ENCODE measurements around the gene DLGAP1.

Gene DLGAP1

DNA sequence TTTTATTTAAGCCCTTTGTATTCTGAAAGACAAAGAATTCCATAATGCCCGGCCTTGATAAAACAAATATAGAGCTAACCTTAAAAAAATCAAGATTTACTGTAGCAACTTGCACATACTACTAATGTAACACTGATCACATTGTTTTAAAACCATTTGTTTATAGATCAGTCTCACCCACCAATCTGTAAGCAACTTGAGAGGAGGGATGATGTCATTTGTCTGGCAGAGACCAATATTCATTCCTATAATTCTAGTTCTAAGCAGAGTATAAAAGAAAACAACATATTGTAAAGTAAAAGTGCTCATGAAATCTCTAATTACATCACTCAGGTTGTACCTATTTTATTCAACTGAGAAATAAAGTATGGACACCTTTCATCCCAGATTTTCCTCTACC, 624.5 kb downstream of the DLGAP1 start:
- TF ChIP-seq, protein P1, sequence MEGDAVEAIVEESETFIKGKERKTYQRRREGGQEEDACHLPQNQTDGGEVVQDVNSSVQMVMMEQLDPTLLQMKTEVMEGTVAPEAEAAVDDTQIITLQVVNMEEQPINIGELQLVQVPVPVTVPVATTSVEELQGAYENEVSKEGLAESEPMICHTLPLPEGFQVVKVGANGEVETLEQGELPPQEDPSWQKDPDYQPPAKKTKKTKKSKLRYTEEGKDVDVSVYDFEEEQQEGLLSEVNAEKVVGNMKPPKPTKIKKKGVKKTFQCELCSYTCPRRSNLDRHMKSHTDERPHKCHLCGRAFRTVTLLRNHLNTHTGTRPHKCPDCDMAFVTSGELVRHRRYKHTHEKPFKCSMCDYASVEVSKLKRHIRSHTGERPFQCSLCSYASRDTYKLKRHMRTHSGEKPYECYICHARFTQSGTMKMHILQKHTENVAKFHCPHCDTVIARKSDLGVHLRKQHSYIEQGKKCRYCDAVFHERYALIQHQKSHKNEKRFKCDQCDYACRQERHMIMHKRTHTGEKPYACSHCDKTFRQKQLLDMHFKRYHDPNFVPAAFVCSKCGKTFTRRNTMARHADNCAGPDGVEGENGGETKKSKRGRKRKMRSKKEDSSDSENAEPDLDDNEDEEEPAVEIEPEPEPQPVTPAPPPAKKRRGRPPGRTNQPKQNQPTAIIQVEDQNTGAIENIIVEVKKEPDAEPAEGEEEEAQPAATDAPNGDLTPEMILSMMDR (IDR thresholded peaks at IDR 0.05), result no peak
- TF ChIP-seq ZFX (IDR thresholded peaks at IDR 0.05; ENCODE audit: borderline replicate concordance), result no peak
- H3K27ac ChIP-seq, result no peak overlapping the region

DNA sequence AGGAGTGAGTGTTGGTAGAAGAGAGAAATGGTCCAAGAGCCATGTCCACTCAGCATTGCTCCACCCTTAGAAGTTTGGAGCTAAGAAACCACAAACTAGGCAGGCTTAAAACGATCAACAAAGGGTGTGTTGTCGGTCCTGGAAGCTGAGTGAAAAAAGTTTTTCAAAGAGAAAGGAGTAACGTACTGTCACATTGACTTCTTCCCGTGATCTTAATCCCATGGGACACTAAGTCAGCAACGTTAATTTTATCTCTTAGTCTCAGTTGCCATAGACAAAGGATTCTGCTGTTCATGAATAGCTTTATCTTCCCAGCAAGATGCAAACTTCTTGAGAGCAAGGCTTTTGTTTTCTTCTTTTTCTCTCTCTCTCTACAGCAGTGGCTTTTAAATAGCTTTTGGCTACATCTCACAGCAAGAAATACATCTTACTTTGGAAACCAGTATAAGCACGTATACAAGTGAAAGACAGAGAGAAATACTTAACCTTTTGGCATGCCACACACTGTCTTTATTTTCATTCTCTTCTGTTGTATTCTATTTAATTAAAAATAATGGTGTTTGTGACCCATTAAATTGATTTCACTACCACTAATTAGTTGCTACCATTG, 627.8 kb downstream of the DLGAP1 start:
- no peak overlapping the region for H3K27ac ChIP-seq
- no peak for TF ChIP-seq ZFX (IDR thresholded peaks at IDR 0.05; ENCODE audit: borderline replicate concordance)
- TF ChIP-seq, protein P1 (IDR thresholded peaks at IDR 0.05), result no peak

DNA sequence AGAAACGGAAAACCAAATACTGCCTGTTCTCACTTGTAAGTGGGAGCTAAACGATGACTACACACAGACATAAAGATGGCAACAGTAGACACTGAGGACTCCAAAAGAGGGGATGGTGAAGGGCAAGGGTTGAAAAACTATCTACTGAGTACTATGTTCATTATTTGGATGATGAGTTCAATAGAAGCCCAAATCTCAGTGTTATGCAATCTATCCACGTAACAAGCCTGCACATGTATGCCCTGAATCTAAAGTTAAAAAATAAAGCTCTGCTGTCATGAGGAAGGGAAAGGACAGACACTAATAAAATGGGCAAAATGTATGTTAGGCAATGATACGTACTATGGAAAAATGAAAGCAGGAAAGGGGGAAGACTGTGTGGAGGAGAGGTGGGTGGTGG, 629.1 kb downstream of the DLGAP1 start:
- H3K27ac ChIP-seq, result no peak overlapping the region
- TF ChIP-seq, protein P1 (IDR thresholded peaks at IDR 0.05), result no peak
- no peak for TF ChIP-seq ZFX (IDR thresholded peaks at IDR 0.05; ENCODE audit: borderline replicate concordance)

DNA sequence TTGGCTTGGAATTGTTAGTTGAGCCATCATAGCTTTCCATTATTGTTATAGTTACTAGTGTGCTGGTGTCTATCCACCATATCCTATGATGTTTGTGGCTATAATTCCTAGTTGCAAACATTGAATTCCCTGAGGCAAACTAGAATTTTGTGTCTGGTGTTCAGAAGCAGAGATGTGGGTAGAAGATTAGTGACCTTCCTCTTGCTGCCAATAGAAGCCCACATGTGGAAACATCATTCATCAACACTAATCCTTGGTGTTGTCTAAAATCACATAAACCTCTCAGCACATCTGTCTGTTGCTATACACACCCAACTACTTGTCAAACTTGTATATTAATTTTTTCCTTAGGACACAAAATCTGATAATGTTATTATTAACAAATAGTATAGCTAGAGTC, 631.0 kb downstream of the DLGAP1 start:
- no peak overlapping the region for H3K27ac ChIP-seq
- no peak for TF ChIP-seq ZFX (IDR thresholded peaks at IDR 0.05; ENCODE audit: borderline replicate concordance)
- TF ChIP-seq, protein P1 (IDR thresholded peaks at IDR 0.05), result no peak

DNA sequence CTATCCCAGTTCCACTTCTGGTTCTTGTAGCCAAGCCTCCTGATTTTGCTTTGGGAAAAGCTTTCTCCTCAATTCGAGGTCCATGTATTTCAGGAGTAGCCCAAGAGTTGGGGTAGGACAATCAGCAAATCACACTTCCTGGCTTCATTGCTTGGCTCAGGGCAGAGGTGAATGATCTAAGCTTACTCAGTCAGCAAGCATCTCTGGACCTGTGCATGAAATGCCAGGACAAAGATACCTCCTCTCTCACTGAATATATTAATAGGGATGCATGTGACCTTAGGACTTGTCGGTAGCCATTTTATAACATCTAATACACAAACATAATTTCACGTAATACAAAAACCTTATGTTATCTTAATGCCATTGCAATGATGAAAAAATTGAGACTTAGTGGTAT, 632.0 kb downstream of the DLGAP1 start:
- H3K27ac ChIP-seq, result no peak overlapping the region
- TF ChIP-seq ZFX (IDR thresholded peaks at IDR 0.05; ENCODE audit: borderline replicate concordance), result no peak
- TF ChIP-seq, protein P1 (IDR thresholded peaks at IDR 0.05), result no peak

DNA sequence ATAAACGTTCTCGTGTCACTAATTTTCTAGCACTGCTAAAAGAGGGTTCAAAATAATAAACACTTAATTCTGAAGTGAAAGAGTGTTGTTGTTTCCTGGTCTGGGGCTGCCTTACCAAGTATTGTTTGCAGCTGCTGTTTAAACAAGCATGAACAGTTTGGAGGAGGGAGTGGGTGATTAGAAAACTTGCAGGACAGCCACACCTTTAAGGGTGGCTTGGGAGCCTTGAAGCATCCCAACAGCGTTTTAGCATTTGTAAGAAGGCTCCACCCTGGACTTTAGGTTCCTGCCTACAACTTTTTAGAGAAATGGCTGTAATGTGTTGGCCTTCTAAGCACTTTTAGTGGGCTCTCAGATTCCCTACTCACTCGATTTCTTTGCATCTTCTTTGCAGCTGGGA, 633.6 kb downstream of the DLGAP1 start:
- no peak overlapping the region for H3K27ac ChIP-seq
- TF ChIP-seq, protein P1 (IDR thresholded peaks at IDR 0.05), result no peak
- TF ChIP-seq ZFX (IDR thresholded peaks at IDR 0.05; ENCODE audit: borderline replicate concordance), result no peak

DNA sequence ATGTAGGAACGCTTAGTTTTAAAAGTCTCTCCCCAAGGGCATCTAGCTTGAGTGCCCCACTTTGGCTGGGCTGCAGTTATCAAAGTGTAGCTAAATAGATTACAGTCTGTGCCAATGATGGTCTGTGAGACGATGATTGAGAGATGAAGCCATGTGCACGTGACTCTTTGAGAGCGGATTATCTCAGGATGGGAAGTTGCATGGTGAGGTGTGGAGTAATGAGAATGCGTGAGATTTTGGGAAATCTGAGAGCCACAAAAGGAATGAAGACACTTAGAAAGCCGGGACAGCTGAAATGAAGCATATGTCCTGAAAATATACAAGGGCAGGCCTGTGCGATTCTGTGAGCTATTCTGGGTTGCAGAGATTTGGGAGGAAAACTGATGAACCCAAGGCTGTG, 635.1 kb downstream of the DLGAP1 start:
- no peak for TF ChIP-seq ZFX (IDR thresholded peaks at IDR 0.05; ENCODE audit: borderline replicate concordance)
- TF ChIP-seq, protein P1 (IDR thresholded peaks at IDR 0.05), result no peak
- H3K27ac ChIP-seq, result no peak overlapping the region
